OCI-M1 (cell line): ENCODE results near the gene HSP90B1.

Experiments used
- DNase-seq: peaks from one replicate; lab custom pipeline; 2025; lab: John Stamatoyannopoulos, UW

Gene HSP90B1

DNA sequence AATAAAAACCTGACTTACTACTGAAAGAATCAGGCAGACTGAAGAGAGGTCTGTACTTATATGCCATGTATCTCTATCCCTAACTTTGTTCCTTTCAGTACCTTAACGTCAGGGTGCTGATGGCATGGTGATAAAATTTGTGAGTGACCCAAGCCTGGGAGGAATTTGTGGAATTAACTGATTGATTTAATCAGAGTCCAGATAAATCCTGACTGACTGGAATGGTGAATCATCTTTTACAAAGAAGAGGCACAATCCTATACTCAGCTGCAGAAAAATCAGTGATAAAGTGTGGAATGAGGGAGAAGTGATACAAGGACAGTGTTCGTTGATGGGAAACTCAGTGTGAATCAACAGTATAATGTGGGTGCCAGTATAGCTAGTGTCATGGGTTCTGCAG lies 39.2 kb downstream of the HSP90B1 start:
- DNase-seq: no peak

DNA sequence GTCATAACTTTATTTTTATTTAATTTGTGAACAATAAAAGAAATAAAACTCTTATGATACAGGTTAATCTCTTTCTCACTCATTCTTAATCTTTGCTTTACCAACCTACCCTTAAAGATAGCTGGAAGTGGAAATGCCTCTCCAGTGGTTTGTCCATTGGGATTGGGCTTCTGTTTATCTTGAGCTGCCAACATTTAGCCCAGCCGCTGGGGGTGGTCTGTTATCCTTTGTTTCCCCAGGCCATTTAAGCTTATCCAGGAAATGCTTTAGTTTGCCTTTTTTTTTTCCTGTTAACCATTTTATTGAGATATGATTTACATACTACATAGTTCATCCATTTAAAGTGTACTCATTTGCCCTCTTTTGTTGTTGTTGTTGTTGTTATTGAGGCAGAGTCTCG lies 43.7 kb downstream of the HSP90B1 start:
- no peak for DNase-seq

DNA sequence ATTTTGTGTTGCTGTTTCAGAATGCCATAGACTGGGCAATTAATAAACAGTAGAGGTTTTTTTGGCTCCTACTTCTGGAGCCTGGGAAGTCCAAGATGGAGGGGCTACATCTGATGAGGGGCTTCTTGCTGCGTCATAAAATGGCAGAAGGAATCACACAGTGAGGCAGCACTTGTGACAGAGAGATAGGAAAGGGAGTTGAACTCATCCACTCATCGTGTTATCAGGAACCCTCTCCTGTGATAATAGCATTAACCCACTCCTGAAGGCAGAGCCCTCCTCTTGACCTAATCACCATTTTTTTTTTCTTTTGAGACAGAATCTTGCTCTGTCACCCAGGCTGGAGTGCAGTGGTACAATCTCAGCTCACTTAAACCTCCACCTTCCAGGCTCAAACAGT lies 45.2 kb downstream of the HSP90B1 start:
- DNase-seq: no peak

DNA sequence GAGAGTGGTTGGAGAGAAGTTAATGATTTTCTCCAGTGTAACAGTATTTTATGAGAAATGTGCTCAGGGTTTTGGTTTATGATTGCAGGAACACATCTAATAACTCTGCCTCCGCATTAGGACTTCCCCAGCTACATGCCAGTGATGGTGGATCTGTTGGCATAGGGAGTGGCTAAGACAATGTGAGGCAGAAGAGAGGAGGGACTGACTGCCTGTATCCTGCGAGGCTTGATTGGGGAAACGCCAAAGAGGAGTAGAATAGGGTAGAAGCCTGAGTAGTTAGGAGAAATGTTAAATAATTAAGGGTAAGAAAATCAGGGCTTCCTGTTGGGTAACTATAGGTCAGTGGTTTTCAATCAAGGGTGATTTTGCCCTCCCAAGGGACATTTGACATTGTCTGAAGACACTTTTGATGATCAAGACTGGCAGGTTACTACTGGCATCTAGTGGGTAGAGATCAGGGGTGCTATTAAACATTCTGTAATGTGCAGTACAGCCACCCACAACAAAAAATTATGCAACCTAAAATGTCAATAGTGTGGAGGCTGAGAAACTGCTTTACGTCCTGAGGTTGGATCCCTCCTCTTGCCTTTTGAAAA lies 48.3 kb downstream of the HSP90B1 start:
- no peak for DNase-seq

GRCh38 chr12:103986829-103987228 lies 56.6 kb downstream of the HSP90B1 start:
- no peak for DNase-seq

- DNase-seq: no peak
These were observed 64.0 kb downstream of the HSP90B1 start for GRCh38 chr12:103994235-103994634.

GRCh38 chr12:103996595-103996994 lies 66.4 kb downstream of the HSP90B1 start:
- no peak for DNase-seq

GRCh38 chr12:103997286-103997900 lies 67.2 kb downstream of the HSP90B1 start:
- no peak for DNase-seq
